NCI-H82 treated with DMSO at 0.1 percent for 48 hours (cell line): ENCODE measurements around the gene GIMAP8.
"Not testable (repeated sequence)": the region's sequence is repeated elsewhere in the genome, so short reads cannot be mapped to it uniquely, and the experiment has no call there.

Experiments used
- DNase-seq: peaks from one replicate; lab custom pipeline; 2025; ENCODE audit not compliant: unreplicated experiment; lab: John Stamatoyannopoulos, UW

Gene GIMAP8

GRCh38 chr7:150513758-150514157 is 63.3 kb downstream of the GIMAP8 start:
- no peak for DNase-seq

DNA sequence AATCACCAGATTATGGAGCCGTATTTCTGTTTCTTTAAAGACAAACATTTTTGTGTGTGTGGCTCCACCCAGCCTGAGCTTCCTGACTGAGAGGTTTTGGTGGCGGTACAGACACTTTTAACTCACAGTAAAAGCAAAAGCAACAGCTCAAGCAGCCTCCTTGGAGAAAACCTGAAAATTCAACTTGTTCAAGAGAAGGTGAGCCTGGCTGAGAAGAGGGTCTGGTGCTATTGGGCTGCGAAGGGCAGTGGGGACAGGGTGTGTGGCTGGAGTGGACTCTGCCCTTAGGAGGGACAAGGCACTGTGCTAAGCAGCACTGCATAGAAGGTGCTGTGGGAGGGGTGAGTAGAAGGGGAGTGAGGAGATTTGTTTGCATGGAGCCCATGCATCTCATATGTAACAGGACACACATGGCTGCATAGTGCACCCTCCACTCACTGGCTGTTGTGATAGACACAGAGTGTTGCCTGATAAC is 64.4 kb downstream of the GIMAP8 start, which contains the start of gene GIMAP7:
TSS of gene GIMAP7 (plus strand) at position 125 of the 475 bp plus-strand sequence. CDS start 5,103 bp downstream, outside the sequence.
- DNase-seq: no peak

DNA sequence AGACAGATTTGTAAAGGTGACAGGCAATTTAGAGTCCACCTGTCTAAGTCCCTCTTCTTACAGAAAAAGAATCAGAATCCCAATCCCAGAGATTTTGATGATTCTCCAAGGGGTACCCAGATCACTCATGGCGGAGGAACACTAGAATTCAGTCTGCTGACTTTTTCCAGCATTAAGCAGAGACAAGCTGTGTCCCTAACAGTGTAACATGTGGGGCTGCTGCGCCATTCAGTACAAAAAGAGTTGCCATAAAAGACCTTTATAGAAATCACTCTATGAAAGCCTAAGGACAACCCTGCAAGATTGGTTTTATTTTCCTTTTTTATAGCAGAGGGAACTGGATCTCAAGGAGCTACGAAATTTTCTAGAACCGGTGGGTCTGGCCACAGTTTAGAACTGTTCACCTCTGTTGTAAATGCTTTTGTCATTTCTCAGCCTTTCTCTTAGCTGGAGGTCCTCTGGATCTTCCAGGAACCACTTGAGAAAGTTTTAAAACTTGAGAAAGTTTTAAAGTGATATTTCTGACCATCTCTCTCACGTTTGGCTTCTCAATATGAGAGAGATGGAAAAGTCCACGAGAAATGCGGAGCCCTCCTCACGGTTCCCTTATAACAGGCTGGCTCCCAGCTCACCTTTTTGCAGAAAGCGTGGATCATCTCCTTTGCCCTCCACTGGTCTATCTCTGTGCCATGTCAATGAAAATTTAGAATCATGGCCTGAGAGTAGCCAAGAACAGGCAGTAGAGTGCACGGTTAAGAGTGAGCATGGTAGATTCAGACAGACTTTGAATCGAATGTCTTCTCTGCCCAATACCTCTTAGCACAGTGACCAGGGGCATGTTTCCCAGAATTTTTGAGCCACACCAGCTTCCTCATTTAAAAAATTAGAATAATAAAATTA is 65.1 kb downstream of the GIMAP8 start:
- no peak for DNase-seq

DNA sequence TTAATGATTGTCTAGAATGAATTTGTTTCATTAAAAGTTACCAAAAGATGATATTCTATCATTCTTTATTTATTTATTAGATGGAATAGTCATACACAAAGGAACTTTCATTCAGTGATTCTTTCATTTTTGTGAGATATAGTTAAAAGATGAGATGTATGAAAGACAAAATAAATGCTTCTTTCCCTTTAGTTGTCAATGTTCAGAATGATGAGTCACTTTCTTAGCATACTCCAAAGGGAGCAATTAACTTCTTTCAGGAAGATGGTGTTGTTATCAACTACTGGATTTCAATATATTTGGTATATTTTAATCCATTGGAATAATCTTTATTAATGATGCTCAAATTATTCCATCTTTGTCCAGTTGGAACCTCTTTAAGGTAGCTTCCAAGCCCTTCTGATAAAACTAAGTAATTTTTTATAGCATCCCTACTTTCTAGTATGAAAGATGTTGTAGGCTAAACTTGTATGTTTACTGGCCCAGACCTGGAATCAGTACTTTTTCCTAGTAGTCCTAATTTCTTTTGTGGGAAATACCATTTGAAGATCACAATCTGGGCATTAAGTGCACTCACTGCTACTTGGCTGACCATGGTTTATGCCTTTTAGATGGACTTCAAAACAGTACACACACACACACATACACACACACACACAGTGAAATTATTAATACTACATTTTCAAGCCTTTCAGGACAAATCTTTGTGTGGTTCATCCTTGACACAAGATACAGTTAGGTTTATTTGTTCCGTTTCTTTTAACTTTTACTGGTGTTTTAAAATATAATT is 66.7 kb downstream of the GIMAP8 start:
- DNase-seq: no peak

DNA sequence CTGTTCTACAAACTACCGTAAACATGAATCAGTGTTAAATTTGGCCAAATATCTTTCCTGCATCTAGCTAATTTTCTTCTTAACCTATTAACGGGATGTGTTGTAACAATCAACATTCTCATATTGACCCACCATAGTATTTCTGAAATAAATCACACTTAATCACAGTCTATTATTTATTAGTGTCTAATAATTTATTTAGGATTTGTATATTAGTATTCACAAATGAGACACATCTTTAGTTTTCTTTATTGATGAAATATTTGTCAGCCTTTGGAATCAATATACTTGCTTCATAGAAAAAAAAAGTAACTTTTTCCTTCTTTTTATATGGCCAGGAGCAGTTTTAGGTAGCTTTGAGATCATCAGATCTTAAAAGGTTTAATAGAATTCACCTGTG is 68.9 kb downstream of the GIMAP8 start:
- DNase-seq: no peak

DNA sequence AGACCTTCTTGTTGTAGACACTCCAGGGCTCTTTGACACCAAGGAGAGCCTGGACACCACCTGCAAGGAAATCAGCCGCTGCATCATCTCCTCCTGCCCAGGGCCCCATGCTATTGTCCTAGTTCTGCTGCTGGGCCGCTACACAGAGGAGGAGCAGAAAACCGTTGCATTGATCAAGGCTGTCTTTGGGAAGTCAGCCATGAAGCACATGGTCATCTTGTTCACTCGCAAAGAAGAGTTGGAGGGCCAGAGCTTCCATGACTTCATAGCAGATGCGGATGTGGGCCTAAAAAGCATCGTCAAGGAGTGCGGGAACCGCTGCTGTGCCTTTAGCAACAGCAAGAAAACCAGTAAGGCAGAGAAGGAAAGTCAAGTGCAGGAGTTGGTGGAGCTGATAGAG is 69.7 kb downstream of the GIMAP8 start:
- DNase-seq: no peak

- DNase-seq: not testable (repeated sequence)
Observed at GRCh38 chr7:150522931-150523330, 72.5 kb downstream of the GIMAP8 start.

DNA sequence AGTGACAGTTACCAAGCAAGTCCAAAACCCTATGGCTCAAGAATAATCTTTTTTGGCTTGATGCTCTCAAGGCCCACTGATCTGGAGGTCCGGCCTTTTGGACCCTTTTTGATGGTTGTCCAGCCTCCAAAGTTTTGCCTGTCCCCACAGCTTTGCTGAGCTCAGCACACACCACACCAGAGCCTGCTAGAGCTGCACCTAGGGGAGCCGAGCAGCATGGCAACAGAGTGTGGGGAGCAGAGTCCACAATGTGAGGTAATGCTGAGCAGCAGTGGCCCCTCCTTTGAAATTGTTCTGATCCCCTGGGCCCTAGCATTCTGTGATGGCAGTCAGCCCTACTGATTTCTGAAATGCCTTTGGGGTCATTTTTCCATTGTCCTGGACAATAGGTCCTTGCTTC is 73.6 kb downstream of the GIMAP8 start:
- DNase-seq: no peak
